Measurements from ENCODE around the gene KLHL35.

The KLHL35 gene

GRCh38 chr11:75467311-75467710, 34.3 kb upstream of the KLHL35 start:
- no peaks in the 10 kb centered on the region for H3K9me3 ChIP-seq (ENCODE audit: insufficient read depth, low read length, severe bottlenecking)
- TF ChIP-seq EZH2 (IDR thresholded peaks at IDR 0.05; ENCODE audit: borderline replicate concordance, low read depth, low read length, severe bottlenecking) (no peak), CTCF (IDR thresholded peaks at IDR 0.05; ENCODE audit: borderline replicate concordance, extremely low read depth, low read length, poor library complexity, severe bottlenecking) (no peak)
- ATAC-seq (ENCODE audit: insufficient read depth, low read depth) = no peak

GRCh38 chr11:75465701-75466531, 32.9 kb upstream of the KLHL35 start:
- Histone ChIP-seq H2AFZ (ENCODE audit: low read depth, low read length) (no peak overlapping the region), H3K9ac (ENCODE audit: low read depth, low read length) (no peak overlapping the region), H3K4me1 (ENCODE audit: insufficient read depth, low read length) (no peaks in the 10 kb centered on the region), H3K79me2 (ENCODE audit: insufficient read depth, low read length) (no peaks in the 10 kb centered on the region), H3K27ac (ENCODE audit: low read length) (no peak overlapping the region), H3K4me3 (ENCODE audit: low read depth in 1 of 2, low read length in 2 of 2) (no peak overlapping the region), H3K4me2 (ENCODE audit: insufficient read depth, low read length) (no peak overlapping the region), H3K27me3 (ENCODE audit: insufficient read depth, low read length, poor library complexity) (no peaks in the 10 kb centered on the region), H3K9me3 (ENCODE audit: insufficient read depth, low read length, severe bottlenecking) (no peaks in the 10 kb centered on the region), H3K36me3 (ENCODE audit: insufficient read depth, low read length) (no peaks in the 10 kb centered on the region), H4K20me1 (ENCODE audit: insufficient read depth, low read length) (no peaks in the 10 kb centered on the region)
- ATAC-seq (ENCODE audit: insufficient read depth, low read depth) (no peak), DNase-seq (no peak)
- TF ChIP-seq CTCF (IDR thresholded peaks at IDR 0.05; ENCODE audit: borderline replicate concordance, extremely low read depth, low read length, poor library complexity, severe bottlenecking) = no peak
- no peak for TF ChIP-seq EZH2 (IDR thresholded peaks at IDR 0.05; ENCODE audit: borderline replicate concordance, low read depth, low read length, severe bottlenecking)

More at GRCh38 chr11:75467311-75467710, 34.3 kb upstream of the KLHL35 start:
- no peaks in the 10 kb centered on the region for H4K20me1 ChIP-seq (ENCODE audit: insufficient read depth, low read length)
- H3K4me1 ChIP-seq (ENCODE audit: insufficient read depth, low read length) = no peaks in the 10 kb centered on the region
- no peak for DNase-seq
- no peaks in the 10 kb centered on the region for H3K79me2 ChIP-seq (ENCODE audit: insufficient read depth, low read length)
- H3K9ac ChIP-seq (ENCODE audit: low read depth, low read length) = no peak overlapping the region
- no peak overlapping the region for H3K4me3 ChIP-seq (ENCODE audit: low read depth in 1 of 2, low read length in 2 of 2)
- no peak overlapping the region for H2AFZ ChIP-seq (ENCODE audit: low read depth, low read length)
- no peaks in the 10 kb centered on the region for H3K36me3 ChIP-seq (ENCODE audit: insufficient read depth, low read length)
- no peaks in the 10 kb centered on the region for H3K27me3 ChIP-seq (ENCODE audit: insufficient read depth, low read length, poor library complexity)
- H3K4me2 ChIP-seq (ENCODE audit: insufficient read depth, low read length) = no peak overlapping the region
- H3K27ac ChIP-seq (ENCODE audit: low read length) = no peak overlapping the region

- Histone ChIP-seq H3K4me2 (ENCODE audit: insufficient read depth, low read length) (no peak overlapping the region), H3K27ac (ENCODE audit: low read length) (no peak overlapping the region), H3K36me3 (ENCODE audit: insufficient read depth, low read length) (no peaks in the 10 kb centered on the region), H3K79me2 (ENCODE audit: insufficient read depth, low read length) (no peaks in the 10 kb centered on the region), H4K20me1 (ENCODE audit: insufficient read depth, low read length) (no peaks in the 10 kb centered on the region), H2AFZ (ENCODE audit: low read depth, low read length) (no peak overlapping the region), H3K4me1 (ENCODE audit: insufficient read depth, low read length) (no peaks in the 10 kb centered on the region), H3K27me3 (ENCODE audit: insufficient read depth, low read length, poor library complexity) (no peaks in the 10 kb centered on the region), H3K9ac (ENCODE audit: low read depth, low read length) (no peak overlapping the region), H3K9me3 (ENCODE audit: insufficient read depth, low read length, severe bottlenecking) (no peaks in the 10 kb centered on the region), H3K4me3 (ENCODE audit: low read depth in 1 of 2, low read length in 2 of 2) (no peak overlapping the region)
- no peak for DNase-seq
- ATAC-seq (ENCODE audit: insufficient read depth, low read depth) = no peak
- no peak for TF ChIP-seq CTCF (IDR thresholded peaks at IDR 0.05; ENCODE audit: borderline replicate concordance, extremely low read depth, low read length, poor library complexity, severe bottlenecking)
- no peak for TF ChIP-seq EZH2 (IDR thresholded peaks at IDR 0.05; ENCODE audit: borderline replicate concordance, low read depth, low read length, severe bottlenecking)
Measured at GRCh38 chr11:75463106-75463774, 30.2 kb upstream of the KLHL35 start.
